ENCODE measurements around the gene ABHD17C. TPM values are rescaled to one million over a fixed set of nuclear protein-coding genes. Genes with fewer than 3 reads are reported as not detected.

The ABHD17C gene
- total RNA-seq, 2 donors from 2014 or later: 92.1 to 152 TPM

GRCh38 chr15:80662129-80662528, 33.0 kb upstream of the ABHD17C start:
- no peak overlapping the region for H3K9ac ChIP-seq (ENCODE audit: low read depth in 2 of 2, low read length in 2 of 2)
- H3K27me3 ChIP-seq: no peaks in the 10 kb centered on the region
- no peaks in the 10 kb centered on the region for H3K4me1 ChIP-seq
- no peak overlapping the region for H3K4me3 ChIP-seq
- no peak for TF ChIP-seq CTCF (IDR thresholded peaks at IDR 0.05)
- DNase-seq: no peak
- intact Hi-C loops (cut with DNase I): no loop called here
- H3K9me3 ChIP-seq: no peaks in the 10 kb centered on the region
- no peaks in the 10 kb centered on the region for H3K36me3 ChIP-seq
- H3K27ac ChIP-seq: peak overlapping the region; percentile 3

GRCh38 chr15:80662757-80663553, 32.2 kb upstream of the ABHD17C start:
- Histone ChIP-seq H3K4me3 (no peak overlapping the region), H3K9me3 (no peaks in the 10 kb centered on the region), H3K27me3 (no peaks in the 10 kb centered on the region), H3K27ac (peak overlapping the region; percentile 3), H3K9ac (ENCODE audit: low read depth in 2 of 2, low read length in 2 of 2) (no peak overlapping the region), H3K36me3 (no peaks in the 10 kb centered on the region), H3K4me1 (no peaks in the 10 kb centered on the region)
- intact Hi-C loops (cut with DNase I): no loop called here
- TF ChIP-seq CTCF (IDR thresholded peaks at IDR 0.05): no peak
- DNase-seq: no peak

GRCh38 chr15:80665151-80665550, 30.0 kb upstream of the ABHD17C start:
- no peaks in the 10 kb centered on the region for H3K36me3 ChIP-seq
- H3K9me3 ChIP-seq: no peaks in the 10 kb centered on the region
- no peak overlapping the region for H3K27ac ChIP-seq
- no peaks in the 10 kb centered on the region for H3K4me1 ChIP-seq
- intact Hi-C loops (cut with DNase I): no loop called here
- H3K27me3 ChIP-seq: no peaks in the 10 kb centered on the region
- no peak for DNase-seq
- no peak overlapping the region for H3K9ac ChIP-seq (ENCODE audit: low read depth in 2 of 2, low read length in 2 of 2)
- no peak overlapping the region for H3K4me3 ChIP-seq
- no peak for TF ChIP-seq CTCF (IDR thresholded peaks at IDR 0.05)

GRCh38 chr15:80667936-80668335, 27.2 kb upstream of the ABHD17C start:
- no peaks in the 10 kb centered on the region for H3K36me3 ChIP-seq
- no peak overlapping the region for H3K27ac ChIP-seq
- no peaks in the 10 kb centered on the region for H3K27me3 ChIP-seq
- DNase-seq: no peak
- H3K9me3 ChIP-seq: no peaks in the 10 kb centered on the region
- H3K4me3 ChIP-seq: no peak overlapping the region
- intact Hi-C loops (cut with DNase I): no loop called here
- no peak for TF ChIP-seq CTCF (IDR thresholded peaks at IDR 0.05)
- H3K4me1 ChIP-seq: no peaks in the 10 kb centered on the region
- H3K9ac ChIP-seq (ENCODE audit: low read depth in 2 of 2, low read length in 2 of 2): no peak overlapping the region

- Histone ChIP-seq H3K36me3 (no peaks in the 10 kb centered on the region), H3K27ac (no peak overlapping the region), H3K9ac (ENCODE audit: low read depth in 2 of 2, low read length in 2 of 2) (no peak overlapping the region), H3K9me3 (no peaks in the 10 kb centered on the region), H3K27me3 (no peaks in the 10 kb centered on the region), H3K4me3 (no peak overlapping the region), H3K4me1 (no peaks in the 10 kb centered on the region)
- DNase-seq: no peak
- intact Hi-C loops (cut with DNase I): no loop called here
- TF ChIP-seq CTCF (IDR thresholded peaks at IDR 0.05): no peak
Measured at GRCh38 chr15:80668546-80669236, 26.4 kb upstream of the ABHD17C start.

All from colonic mucosa (tissue), 4 donors.